ENCODE measurements around the gene C3orf52.

The C3orf52 gene

DNA sequence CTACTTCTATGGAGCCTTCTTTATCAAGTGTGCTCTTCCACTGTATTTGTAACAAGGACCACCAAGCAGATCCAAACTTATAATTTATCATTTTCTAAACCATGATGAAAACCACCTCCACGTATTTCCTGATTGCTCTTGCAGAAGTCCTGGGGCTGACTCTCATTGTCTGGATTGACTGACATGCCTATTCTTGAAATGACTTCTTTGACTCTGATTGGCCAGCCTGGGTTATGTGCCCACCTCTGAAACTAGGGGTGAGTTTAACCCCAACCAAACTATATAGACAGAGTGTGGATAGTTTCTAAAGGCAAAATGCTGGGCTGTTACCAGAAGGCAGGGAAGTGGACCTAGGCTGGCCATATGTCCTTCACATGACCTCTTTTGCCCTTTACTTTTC, 38.9 kb upstream of the C3orf52 start:
- Histone ChIP-seq H4K20me1 (ENCODE audit: low read depth, low read length) (no peaks in the 10 kb centered on the region), H3K9me3 (ENCODE audit: insufficient read depth, low read length) (no peaks in the 10 kb centered on the region), H3K27ac (ENCODE audit: low read depth, low read length) (no peak overlapping the region), H2AFZ (ENCODE audit: low read depth, low read length, severe bottlenecking) (no peak overlapping the region), H3K36me3 (ENCODE audit: low read length) (no peaks in the 10 kb centered on the region), H3K4me2 (ENCODE audit: low read depth, low read length, poor library complexity, severe bottlenecking) (no peak overlapping the region), H3K9me2 (replicated peaks; ENCODE audit: insufficient read depth, low read length) (no peaks in the 10 kb centered on the region), H3K4me3 (ENCODE audit: insufficient read depth, low read length, poor library complexity, severe bottlenecking) (no peak overlapping the region), H3K79me2 (ENCODE audit: insufficient read depth, low read length) (no peaks in the 10 kb centered on the region), H3K9ac (ENCODE audit: low read length) (no peak overlapping the region), H3F3A (ENCODE audit: insufficient read depth) (no peaks in the 10 kb centered on the region), H3K27me3 (ENCODE audit: low read length) (no peaks in the 10 kb centered on the region)
- no peak for TF ChIP-seq EZH2phosphoT487 (conservative IDR thresholded peaks at IDR 0.05; ENCODE audit: low read length)
- TF ChIP-seq, protein P1, sequence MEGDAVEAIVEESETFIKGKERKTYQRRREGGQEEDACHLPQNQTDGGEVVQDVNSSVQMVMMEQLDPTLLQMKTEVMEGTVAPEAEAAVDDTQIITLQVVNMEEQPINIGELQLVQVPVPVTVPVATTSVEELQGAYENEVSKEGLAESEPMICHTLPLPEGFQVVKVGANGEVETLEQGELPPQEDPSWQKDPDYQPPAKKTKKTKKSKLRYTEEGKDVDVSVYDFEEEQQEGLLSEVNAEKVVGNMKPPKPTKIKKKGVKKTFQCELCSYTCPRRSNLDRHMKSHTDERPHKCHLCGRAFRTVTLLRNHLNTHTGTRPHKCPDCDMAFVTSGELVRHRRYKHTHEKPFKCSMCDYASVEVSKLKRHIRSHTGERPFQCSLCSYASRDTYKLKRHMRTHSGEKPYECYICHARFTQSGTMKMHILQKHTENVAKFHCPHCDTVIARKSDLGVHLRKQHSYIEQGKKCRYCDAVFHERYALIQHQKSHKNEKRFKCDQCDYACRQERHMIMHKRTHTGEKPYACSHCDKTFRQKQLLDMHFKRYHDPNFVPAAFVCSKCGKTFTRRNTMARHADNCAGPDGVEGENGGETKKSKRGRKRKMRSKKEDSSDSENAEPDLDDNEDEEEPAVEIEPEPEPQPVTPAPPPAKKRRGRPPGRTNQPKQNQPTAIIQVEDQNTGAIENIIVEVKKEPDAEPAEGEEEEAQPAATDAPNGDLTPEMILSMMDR (IDR thresholded peaks at IDR 0.05; ENCODE audit: insufficient read depth, low read length, poor library complexity, severe bottlenecking): no peak

DNA sequence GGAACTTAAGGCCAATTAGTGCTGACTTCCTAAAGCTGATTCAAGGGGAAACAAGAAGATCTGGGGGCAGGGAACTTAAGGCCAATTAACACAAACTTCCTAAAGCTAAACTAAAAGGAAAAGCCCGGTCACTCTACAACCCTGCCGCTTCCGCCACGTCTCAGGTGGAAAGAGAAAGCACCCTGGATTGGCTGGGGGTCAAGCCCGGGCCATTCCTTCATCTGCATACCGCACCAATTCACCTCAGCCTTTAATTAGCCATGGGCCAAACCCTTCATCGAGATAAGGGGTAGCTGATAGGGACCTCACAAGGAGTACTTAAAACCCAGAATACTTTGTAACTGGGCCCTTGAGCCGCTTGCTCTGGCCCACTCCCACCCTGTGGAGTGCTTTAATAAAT, 37.3 kb upstream of the C3orf52 start:
- no peak overlapping the region for H3K27ac ChIP-seq (ENCODE audit: low read depth, low read length)
- no peak overlapping the region for H3K4me3 ChIP-seq (ENCODE audit: insufficient read depth, low read length, poor library complexity, severe bottlenecking)
- H3K27me3 ChIP-seq (ENCODE audit: low read length): no peaks in the 10 kb centered on the region
- no peaks in the 10 kb centered on the region for H4K20me1 ChIP-seq (ENCODE audit: low read depth, low read length)
- no peaks in the 10 kb centered on the region for H3K9me2 ChIP-seq (replicated peaks; ENCODE audit: insufficient read depth, low read length)
- no peak for TF ChIP-seq EZH2phosphoT487 (conservative IDR thresholded peaks at IDR 0.05; ENCODE audit: low read length)
- TF ChIP-seq, protein P1 (IDR thresholded peaks at IDR 0.05; ENCODE audit: insufficient read depth, low read length, poor library complexity, severe bottlenecking): no peak
- no peaks in the 10 kb centered on the region for H3K36me3 ChIP-seq (ENCODE audit: low read length)
- no peaks in the 10 kb centered on the region for H3K79me2 ChIP-seq (ENCODE audit: insufficient read depth, low read length)
- H3K9me3 ChIP-seq (ENCODE audit: insufficient read depth, low read length): no peaks in the 10 kb centered on the region
- no peak overlapping the region for H3K9ac ChIP-seq (ENCODE audit: low read length)
- H2AFZ ChIP-seq (ENCODE audit: low read depth, low read length, severe bottlenecking): no peak overlapping the region
- H3F3A ChIP-seq (ENCODE audit: insufficient read depth): no peaks in the 10 kb centered on the region
- H3K4me2 ChIP-seq (ENCODE audit: low read depth, low read length, poor library complexity, severe bottlenecking): no peak overlapping the region

DNA sequence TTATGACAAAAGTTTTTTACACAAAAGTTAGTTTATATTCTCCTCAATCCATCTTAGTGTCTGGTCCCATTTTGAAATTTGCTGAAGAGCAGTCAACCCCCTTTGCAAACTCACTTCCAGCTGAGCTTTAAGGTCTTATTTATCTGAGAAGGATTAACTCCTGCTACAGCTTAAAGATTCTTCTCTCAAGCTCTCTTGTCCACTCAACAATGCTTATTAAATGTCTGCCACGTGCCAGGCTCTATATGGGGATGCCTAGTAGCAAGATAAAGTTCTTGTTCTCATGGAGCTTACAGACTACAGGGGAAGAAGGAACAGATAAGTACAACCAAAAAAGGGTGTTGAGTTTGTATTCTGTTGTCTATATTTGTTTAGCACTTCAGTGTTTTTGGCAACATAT, 33.0 kb upstream of the C3orf52 start:
- Histone ChIP-seq H3K27ac (ENCODE audit: low read depth, low read length) (no peak overlapping the region), H3K4me3 (ENCODE audit: insufficient read depth, low read length, poor library complexity, severe bottlenecking) (no peak overlapping the region), H3K4me2 (ENCODE audit: low read depth, low read length, poor library complexity, severe bottlenecking) (no peak overlapping the region), H3K9me3 (ENCODE audit: insufficient read depth, low read length) (no peaks in the 10 kb centered on the region), H3K9me2 (replicated peaks; ENCODE audit: insufficient read depth, low read length) (no peaks in the 10 kb centered on the region), H3K27me3 (ENCODE audit: low read length) (no peaks in the 10 kb centered on the region), H3K79me2 (ENCODE audit: insufficient read depth, low read length) (no peaks in the 10 kb centered on the region), H3K9ac (ENCODE audit: low read length) (no peak overlapping the region), H3F3A (ENCODE audit: insufficient read depth) (no peaks in the 10 kb centered on the region), H4K20me1 (ENCODE audit: low read depth, low read length) (no peaks in the 10 kb centered on the region), H3K36me3 (ENCODE audit: low read length) (no peaks in the 10 kb centered on the region), H2AFZ (ENCODE audit: low read depth, low read length, severe bottlenecking) (no peak overlapping the region)
- TF ChIP-seq EZH2phosphoT487 (conservative IDR thresholded peaks at IDR 0.05; ENCODE audit: low read length): no peak
- TF ChIP-seq, protein P1 (IDR thresholded peaks at IDR 0.05; ENCODE audit: insufficient read depth, low read length, poor library complexity, severe bottlenecking): no peak
